Gastroesophageal sphincter (tissue), 3 donors: ENCODE data around the gene FAM43A.

Experiments used
- EP300 ChIP-seq: sonication (generic); formaldehyde crosslinking; IDR thresholded peaks from one replicate; pipeline ENCODE4 v1.6.1; 2017; ENCODE audit warnings: antibody characterized with exemption, mild to moderate bottlenecking
- POLR2A ChIP-seq, 2 donors: fragments of 450-650 bp; IDR thresholded peaks; one replicate each; pipeline ENCODE4 v1.6.1; 2017; ENCODE audit warnings: antibody characterized with exemption in 2 of 2, mild to moderate bottlenecking in 2 of 2, moderate library complexity in 1 of 2
- POLR2AphosphoS5 ChIP-seq: sonication (generic); formaldehyde crosslinking; IDR thresholded peaks from one replicate; pipeline ENCODE4 v1.6.1; 2017; ENCODE audit warnings: antibody characterized with exemption
- TF ChIP-seq, protein P1 (sequence below), 4 experiments: fragments of 200-600 bp in 2 of 4; fragments of 450-650 bp in 2 of 4; sonication (generic) in 1 of 4; IDR thresholded peaks; one replicate each; pipeline ENCODE4 v1.5.1; 2017 to 2019; ENCODE audit warnings: antibody characterized with exemption in 4 of 4, mild to moderate bottlenecking in 2 of 4, moderate library complexity in 2 of 4

DNA sequence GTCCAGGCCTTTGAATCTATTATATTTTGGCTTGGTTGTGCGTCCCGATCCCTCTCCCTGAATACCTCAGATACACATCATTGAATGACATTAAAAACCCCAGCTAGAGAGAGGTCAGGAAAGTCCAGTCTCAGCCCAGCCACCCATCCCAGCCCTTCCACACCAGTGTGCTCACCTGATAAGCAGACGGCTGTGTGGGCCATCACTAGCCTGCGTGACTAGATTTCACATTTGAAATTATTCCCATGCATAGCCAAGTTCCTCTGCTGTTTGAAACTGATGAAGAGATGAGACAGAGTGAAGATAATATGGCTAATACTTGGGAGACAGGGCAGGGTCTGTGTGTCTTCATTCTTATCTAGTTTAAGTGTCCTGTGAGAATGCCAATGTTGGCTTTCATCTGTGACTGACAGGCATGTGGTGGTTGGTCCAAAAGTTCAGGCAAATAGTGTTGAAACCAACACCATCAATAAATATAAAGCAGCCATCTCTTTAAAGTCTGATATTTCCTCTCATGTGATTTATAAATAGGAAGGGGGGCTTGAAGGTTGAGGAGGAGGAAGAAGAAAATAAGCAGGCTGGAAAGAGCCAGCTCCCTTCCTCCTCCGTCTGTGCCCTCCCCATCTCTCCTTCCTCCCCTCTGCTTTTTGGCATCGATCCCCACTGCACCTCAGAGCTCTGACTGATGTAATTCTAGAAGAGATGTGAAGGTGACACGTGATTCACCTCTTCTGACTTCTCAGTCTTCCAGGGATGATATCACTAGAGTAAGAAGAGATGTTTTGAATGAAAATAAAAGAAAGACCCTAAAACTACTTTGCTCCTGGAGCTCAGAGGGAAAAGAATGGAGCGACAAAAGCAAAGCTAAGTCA is 5.1 kb downstream of the FAM43A start:
- TF ChIP-seq, protein P1, sequence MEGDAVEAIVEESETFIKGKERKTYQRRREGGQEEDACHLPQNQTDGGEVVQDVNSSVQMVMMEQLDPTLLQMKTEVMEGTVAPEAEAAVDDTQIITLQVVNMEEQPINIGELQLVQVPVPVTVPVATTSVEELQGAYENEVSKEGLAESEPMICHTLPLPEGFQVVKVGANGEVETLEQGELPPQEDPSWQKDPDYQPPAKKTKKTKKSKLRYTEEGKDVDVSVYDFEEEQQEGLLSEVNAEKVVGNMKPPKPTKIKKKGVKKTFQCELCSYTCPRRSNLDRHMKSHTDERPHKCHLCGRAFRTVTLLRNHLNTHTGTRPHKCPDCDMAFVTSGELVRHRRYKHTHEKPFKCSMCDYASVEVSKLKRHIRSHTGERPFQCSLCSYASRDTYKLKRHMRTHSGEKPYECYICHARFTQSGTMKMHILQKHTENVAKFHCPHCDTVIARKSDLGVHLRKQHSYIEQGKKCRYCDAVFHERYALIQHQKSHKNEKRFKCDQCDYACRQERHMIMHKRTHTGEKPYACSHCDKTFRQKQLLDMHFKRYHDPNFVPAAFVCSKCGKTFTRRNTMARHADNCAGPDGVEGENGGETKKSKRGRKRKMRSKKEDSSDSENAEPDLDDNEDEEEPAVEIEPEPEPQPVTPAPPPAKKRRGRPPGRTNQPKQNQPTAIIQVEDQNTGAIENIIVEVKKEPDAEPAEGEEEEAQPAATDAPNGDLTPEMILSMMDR (IDR thresholded peaks at IDR 0.05): no peak
- TF ChIP-seq POLR2AphosphoS5 (no peak), POLR2A (IDR thresholded peaks at IDR 0.05) (no peak), EP300 (no peak)
